ENCODE results near the gene RHEB.

DNA sequence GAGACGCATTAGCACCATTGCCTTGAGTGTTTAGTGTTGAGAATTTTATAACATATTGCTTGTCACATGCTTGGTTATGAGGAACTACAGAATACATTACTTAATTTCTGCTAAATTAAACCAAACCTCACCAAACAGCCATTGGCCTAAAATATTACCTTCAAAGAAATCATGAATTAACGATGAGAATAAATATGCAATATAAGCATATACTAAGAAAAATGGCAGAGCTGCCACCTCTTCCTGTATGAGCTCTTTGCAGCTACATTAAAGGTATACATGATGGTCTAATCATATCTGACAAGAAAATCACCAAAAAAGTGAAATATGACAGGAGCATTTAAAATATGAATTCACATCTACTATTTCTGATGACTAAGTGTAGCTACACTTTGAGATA, 5.2 kb upstream of the RHEB start:
- no peak for TF ChIP-seq POLR2A (IDR thresholded peaks at IDR 0.05)
- TF ChIP-seq, protein P1, sequence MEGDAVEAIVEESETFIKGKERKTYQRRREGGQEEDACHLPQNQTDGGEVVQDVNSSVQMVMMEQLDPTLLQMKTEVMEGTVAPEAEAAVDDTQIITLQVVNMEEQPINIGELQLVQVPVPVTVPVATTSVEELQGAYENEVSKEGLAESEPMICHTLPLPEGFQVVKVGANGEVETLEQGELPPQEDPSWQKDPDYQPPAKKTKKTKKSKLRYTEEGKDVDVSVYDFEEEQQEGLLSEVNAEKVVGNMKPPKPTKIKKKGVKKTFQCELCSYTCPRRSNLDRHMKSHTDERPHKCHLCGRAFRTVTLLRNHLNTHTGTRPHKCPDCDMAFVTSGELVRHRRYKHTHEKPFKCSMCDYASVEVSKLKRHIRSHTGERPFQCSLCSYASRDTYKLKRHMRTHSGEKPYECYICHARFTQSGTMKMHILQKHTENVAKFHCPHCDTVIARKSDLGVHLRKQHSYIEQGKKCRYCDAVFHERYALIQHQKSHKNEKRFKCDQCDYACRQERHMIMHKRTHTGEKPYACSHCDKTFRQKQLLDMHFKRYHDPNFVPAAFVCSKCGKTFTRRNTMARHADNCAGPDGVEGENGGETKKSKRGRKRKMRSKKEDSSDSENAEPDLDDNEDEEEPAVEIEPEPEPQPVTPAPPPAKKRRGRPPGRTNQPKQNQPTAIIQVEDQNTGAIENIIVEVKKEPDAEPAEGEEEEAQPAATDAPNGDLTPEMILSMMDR (IDR thresholded peaks at IDR 0.05), result no peak

Data from gastroesophageal sphincter (tissue), 3 donors.